Naive B cell (primary cell): ENCODE data around the gene CIB2. TPM values are rescaled to one million over a fixed set of nuclear protein-coding genes. Genes with fewer than 3 reads are reported as not detected.

ENCODE experiments used
- ATAC-seq, 2 donors: fragments of 150-1000 bp; cut with Tn5 transposase; 2 replicates each; pipeline ENCODE4 v1.10.0; 2021; ENCODE audit warnings: low read depth in 2 of 2, mild to moderate bottlenecking in 2 of 2, moderate library complexity in 2 of 2
- DNase-seq: peaks from one replicate; pipeline ENCODE4 v3.0.0; 2022
- H3K27ac Mint-ChIP-seq, 6 donors: one replicate each; pipeline ENCODE4 v1.8.0; 2020 to 2022; ENCODE audit warnings: mild to moderate bottlenecking in 6 of 6, mixed read lengths in 6 of 6, moderate library complexity in 5 of 6, inconsistent platforms in 2 of 6
- H3K27me3 Mint-ChIP-seq, 3 donors: one replicate each; pipeline ENCODE4 v1.8.0; 2021 to 2022; ENCODE audit warnings: mixed read lengths in 3 of 3, mild to moderate bottlenecking in 1 of 3
- H3K36me3 Mint-ChIP-seq, 2 donors: one replicate each; pipeline ENCODE4 v1.8.0; 2020 to 2022; ENCODE audit warnings: mixed read lengths in 2 of 2, inconsistent platforms in 1 of 2, mild to moderate bottlenecking in 1 of 2
- H3K4me1 Mint-ChIP-seq, 3 donors: one replicate each; pipeline ENCODE4 v1.8.0; 2020 to 2022; ENCODE audit warnings: mixed read lengths in 3 of 3, inconsistent platforms in 1 of 3, mild to moderate bottlenecking in 1 of 3, moderate library complexity in 1 of 3
- H3K4me3 Mint-ChIP-seq, 8 donors: one replicate each; pipeline ENCODE4 v1.8.0; 2020 to 2022; ENCODE audit warnings: mild to moderate bottlenecking in 8 of 8, mixed read lengths in 8 of 8, moderate library complexity in 8 of 8, inconsistent platforms in 2 of 8
- H3K9me3 Mint-ChIP-seq, 7 donors: one replicate each; pipeline ENCODE4 v1.8.0; 2020 to 2022; ENCODE audit warnings: mixed read lengths in 7 of 7, mild to moderate bottlenecking in 5 of 7, inconsistent platforms in 2 of 7, moderate library complexity in 1 of 7
- polyA plus RNA-seq, 6 donors: library from polyadenylated mRNA; unstranded; fragments of 300-500 nt; fragmentation: Illumina TruSeq; gene quantifications; one replicate each; pipeline ENCODE4 v1.2.3, GENCODE V29; 2021; ENCODE audit warnings: low read depth in 6 of 6

Gene CIB2
- polyA plus RNA-seq, 6 donors from 2014 or later, result 0.57 to 2.6 (median 0.82) TPM; not detected in 1

- H3K36me3 Mint-ChIP-seq, result no peaks in the 10 kb centered on the region
- DNase-seq (no peak), ATAC-seq (no peak)
- peak overlapping the region in 3 of 8 donors; percentile 26 to 61 (median 60) for H3K4me3 Mint-ChIP-seq
- H3K4me1 Mint-ChIP-seq, result peaks cover 50 to 70% (median 66%) of the 10 kb centered on the region in 3 donors
- no peaks in the 10 kb centered on the region for H3K9me3 Mint-ChIP-seq
- H3K27ac Mint-ChIP-seq, result peak overlapping the region in 4 of 6 donors; percentile 43 to 85 (median 68)
- no peaks in the 10 kb centered on the region for H3K27me3 Mint-ChIP-seq
These were observed 72.0 kb downstream of the CIB2 start for GRCh38 chr15:78059110-78059839.

GRCh38 chr15:78058401-78058935 lies 72.8 kb downstream of the CIB2 start:
- ATAC-seq (no peak), DNase-seq (no peak)
- Mint-ChIP-seq H3K27me3 (no peaks in the 10 kb centered on the region), H3K27ac (peak overlapping the region in 4 of 6 donors; percentile 14 to 87 (median 44)), H3K9me3 (no peaks in the 10 kb centered on the region), H3K4me3 (peak overlapping the region in 2 of 8 donors; percentile 11 to 61), H3K4me1 (peaks cover 50 to 70% (median 66%) of the 10 kb centered on the region in 3 donors), H3K36me3 (peaks cover 0 to 4% of the 10 kb centered on the region in 2 donors)

GRCh38 chr15:78057803-78058202 lies 73.4 kb downstream of the CIB2 start:
- peaks cover 0 to 10% of the 10 kb centered on the region in 2 donors for H3K36me3 Mint-ChIP-seq
- DNase-seq (no peak), ATAC-seq (no peak)
- no peaks in the 10 kb centered on the region for H3K27me3 Mint-ChIP-seq
- peak overlapping the region in 3 of 6 donors; percentile 50 to 87 (median 72) for H3K27ac Mint-ChIP-seq
- peaks cover 50 to 70% (median 62%) of the 10 kb centered on the region in 3 donors for H3K4me1 Mint-ChIP-seq
- no peaks in the 10 kb centered on the region for H3K9me3 Mint-ChIP-seq
- peak overlapping the region in 1 of 8 donors; percentile 11 for H3K4me3 Mint-ChIP-seq

GRCh38 chr15:78056714-78057269 lies 74.5 kb downstream of the CIB2 start:
- Mint-ChIP-seq H3K36me3 (peaks cover 0 to 10% of the 10 kb centered on the region in 2 donors), H3K4me1 (peaks cover 52 to 73% (median 68%) of the 10 kb centered on the region in 3 donors), H3K4me3 (peak overlapping the region in 7 of 8 donors; percentile 17 to 92 (median 60)), H3K27ac (peak overlapping the region; percentile 60 to 94 (median 80)), H3K9me3 (no peaks in the 10 kb centered on the region), H3K27me3 (no peaks in the 10 kb centered on the region)
- peak; percentile 51 for DNase-seq
- peak; percentile 93 to 94 for ATAC-seq

- ATAC-seq, result peak; percentile 4 to 6
- Mint-ChIP-seq H3K9me3 (no peaks in the 10 kb centered on the region), H3K27ac (peak overlapping the region; percentile 27 to 88 (median 66)), H3K27me3 (no peaks in the 10 kb centered on the region), H3K4me1 (peaks cover 57 to 75% (median 72%) of the 10 kb centered on the region in 3 donors), H3K36me3 (peaks cover 0 to 10% of the 10 kb centered on the region in 2 donors), H3K4me3 (peak overlapping the region; percentile 3 to 92 (median 61))
- DNase-seq, result no peak
These were observed 75.1 kb downstream of the CIB2 start for GRCh38 chr15:78055919-78056713.

- Mint-ChIP-seq H3K4me3 (peak overlapping the region in 2 of 8 donors; percentile 34 to 36), H3K27ac (peak overlapping the region in 4 of 6 donors; percentile 20 to 85 (median 64)), H3K9me3 (no peaks in the 10 kb centered on the region), H3K4me1 (peaks cover 65 to 82% (median 78%) of the 10 kb centered on the region in 3 donors), H3K36me3 (peaks cover 0 to 10% of the 10 kb centered on the region in 2 donors), H3K27me3 (no peaks in the 10 kb centered on the region)
- DNase-seq (no peak), ATAC-seq (no peak)
These were observed 76.3 kb downstream of the CIB2 start for GRCh38 chr15:78054966-78055365.

Other genes starting within 250 kb of the CIB2 start
- 1 to 10 TPM; 1.7 to 5.5 (median 2.9) TPM for gene TBC1D2B, start 53.7 kb downstream of the CIB2 start, polyA plus RNA-seq
- not detected for gene SH2D7, start 38.9 kb downstream of the CIB2 start, polyA plus RNA-seq
- 100 to 1,000 TPM in 1 of 6 donors, 10 to 100 TPM in 5; 69.1 to 116 (median 76.7) TPM for gene IDH3A, start 17.9 kb upstream of the CIB2 start, polyA plus RNA-seq
- under 1 TPM in 3 of 6 donors, not detected in 3; 0.06 to 0.17 (median 0.15) TPM for gene ACSBG1, start 103.1 kb upstream of the CIB2 start, polyA plus RNA-seq
- gene DNAJA4, start 133.1 kb upstream of the CIB2 start, polyA plus RNA-seq, result 1 to 10 TPM; 3.1 to 5.3 (median 4.3) TPM
- 100 to 1,000 TPM in 1 of 6 donors, 10 to 100 TPM in 5; 60.8 to 107 (median 72.6) TPM for gene SKIC8, start 168.2 kb upstream of the CIB2 start, polyA plus RNA-seq
- not detected for gene CRABP1, start 208.9 kb upstream of the CIB2 start, polyA plus RNA-seq